ENCODE measurements around the gene SNCA. TPM values are rescaled to one million over a fixed set of nuclear protein-coding genes. Genes with fewer than 3 reads are reported as not detected.

SNCA gene
- polyA plus RNA-seq, 3 donors, result 13.2 to 39.4 (median 24.3) TPM

- no peaks in the 10 kb centered on the region for H3K4me1 Mint-ChIP-seq
- H3K4me2 ChIP-seq (replicated peaks; ENCODE audit: extremely low read depth, low read length, poor library complexity, severe bottlenecking), result no peak overlapping the region
- DNase-seq, result no peak
- no peaks in the 10 kb centered on the region for H3K4me1 ChIP-seq (ENCODE audit: control insufficient read depth in 1 of 2, insufficient read depth in 2 of 2, low read length in 2 of 2)
- H3K79me2 ChIP-seq (ENCODE audit: insufficient read depth, low read length), result no peaks in the 10 kb centered on the region
- intact Hi-C loops (cut with micrococcal nuclease), result no loop called here
- H3K27ac ChIP-seq (ENCODE audit: low read depth in 1 of 2, low read length in 2 of 2), result no peak overlapping the region
- no peaks in the 10 kb centered on the region for H3K9me3 ChIP-seq (replicated peaks in 1 of 2; ENCODE audit: control insufficient read depth in 1 of 2, insufficient read depth in 1 of 2, low read length in 2 of 2)
- H2AFZ ChIP-seq (ENCODE audit: insufficient read depth, low read depth, low read length, poor library complexity, severe bottlenecking), result no peak overlapping the region
- H3K4me3 ChIP-seq (replicated peaks in 1 of 3; ENCODE audit: low read depth in 2 of 3, low read length in 3 of 3), result no peak overlapping the region
- H3K4me3 Mint-ChIP-seq, result no peak overlapping the region
- H3K36me3 Mint-ChIP-seq, result no peaks in the 10 kb centered on the region
- TF ChIP-seq CTCF (IDR thresholded peaks at IDR 0.05), result no peak
- no peaks in the 10 kb centered on the region for H3K36me3 ChIP-seq (replicated peaks in 1 of 2; ENCODE audit: control insufficient read depth in 1 of 2, insufficient read depth in 2 of 2, low read length in 2 of 2)
- no peaks in the 10 kb centered on the region for H4K20me1 ChIP-seq (ENCODE audit: insufficient read depth, low read length)
- no peaks in the 10 kb centered on the region for H3K9me3 Mint-ChIP-seq
- WGBS (ENCODE audit: insufficient coverage), result no CpG with 5 or more reads among the region's 1 CpG
- H3K27me3 Mint-ChIP-seq (ENCODE audit: low read depth in 3 of 3), result peaks cover 0 to 2% (median 0%) of the 10 kb centered on the region in 3 donors
- no peak overlapping the region for H3K27ac Mint-ChIP-seq
- H3K9ac ChIP-seq (ENCODE audit: insufficient read depth, low read length, poor library complexity, severe bottlenecking), result no peak overlapping the region
- no peaks in the 10 kb centered on the region for H3K27me3 ChIP-seq (ENCODE audit: control insufficient read depth in 2 of 2, insufficient read depth in 2 of 2, low read length in 2 of 2)
These were observed 136.1 kb downstream of the SNCA start for GRCh38 chr4:89700766-89701423.

DNA sequence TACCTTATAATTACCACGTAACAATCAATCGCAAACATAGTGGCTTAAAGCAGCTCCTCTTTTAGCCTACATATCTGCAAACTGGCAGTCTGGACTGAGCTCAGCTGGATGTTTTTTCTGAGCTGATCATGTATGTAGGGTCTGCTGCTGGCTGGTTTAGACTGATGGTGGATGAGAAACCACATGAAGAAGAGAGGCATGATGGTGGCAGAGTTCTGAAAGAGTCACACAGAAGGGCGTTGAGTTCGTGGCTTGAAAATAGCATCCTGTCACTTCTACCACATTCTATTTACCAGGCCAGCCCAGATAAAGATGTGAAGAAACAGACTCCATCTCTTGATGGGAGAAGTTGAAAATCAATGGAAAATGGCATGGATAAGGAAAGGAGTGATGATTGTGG lies 151.3 kb downstream of the SNCA start:
- no peaks in the 10 kb centered on the region for H3K79me2 ChIP-seq (ENCODE audit: insufficient read depth, low read length)
- no peak overlapping the region for H3K27ac Mint-ChIP-seq
- no peaks in the 10 kb centered on the region for H3K4me1 Mint-ChIP-seq
- no peaks in the 10 kb centered on the region for H3K36me3 ChIP-seq (replicated peaks in 1 of 2; ENCODE audit: control insufficient read depth in 1 of 2, insufficient read depth in 2 of 2, low read length in 2 of 2)
- no peak overlapping the region for H3K27ac ChIP-seq (ENCODE audit: low read depth in 1 of 2, low read length in 2 of 2)
- no peaks in the 10 kb centered on the region for H4K20me1 ChIP-seq (ENCODE audit: insufficient read depth, low read length)
- H3K4me3 ChIP-seq (replicated peaks in 1 of 3; ENCODE audit: low read depth in 2 of 3, low read length in 3 of 3), result no peak overlapping the region
- no peak overlapping the region for H2AFZ ChIP-seq (ENCODE audit: insufficient read depth, low read depth, low read length, poor library complexity, severe bottlenecking)
- H3K27me3 Mint-ChIP-seq (ENCODE audit: low read depth in 3 of 3), result no peaks in the 10 kb centered on the region
- intact Hi-C loops (cut with micrococcal nuclease), result no loop called here
- WGBS (ENCODE audit: insufficient coverage), result no CpG with 5 or more reads among the region's 4 CpGs
- no peaks in the 10 kb centered on the region for H3K4me1 ChIP-seq (ENCODE audit: control insufficient read depth in 1 of 2, insufficient read depth in 2 of 2, low read length in 2 of 2)
- H3K9ac ChIP-seq (ENCODE audit: insufficient read depth, low read length, poor library complexity, severe bottlenecking), result no peak overlapping the region
- no peaks in the 10 kb centered on the region for H3K27me3 ChIP-seq (ENCODE audit: control insufficient read depth in 2 of 2, insufficient read depth in 2 of 2, low read length in 2 of 2)
- peaks cover 0 to 7% (median 3%) of the 10 kb centered on the region in 7 donors for H3K9me3 Mint-ChIP-seq
- no peak overlapping the region for H3K4me3 Mint-ChIP-seq
- no peaks in the 10 kb centered on the region for H3K9me3 ChIP-seq (replicated peaks in 1 of 2; ENCODE audit: control insufficient read depth in 1 of 2, insufficient read depth in 1 of 2, low read length in 2 of 2)
- no peaks in the 10 kb centered on the region for H3K36me3 Mint-ChIP-seq
- no peak overlapping the region for H3K4me2 ChIP-seq (replicated peaks; ENCODE audit: extremely low read depth, low read length, poor library complexity, severe bottlenecking)
- no peak for DNase-seq
- TF ChIP-seq CTCF (IDR thresholded peaks at IDR 0.05), result no peak
